CD14-positive monocyte (primary cell): ENCODE measurements around the gene MPP1. TPM values are rescaled to one million over a fixed set of nuclear protein-coding genes. Genes with fewer than 3 reads are reported as not detected.

Source experiments
- DNase-seq, 3 donors: peaks; one replicate each; pipeline ENCODE4 v3.0.0-alpha.2; 2011 to 2022
- H2AFZ ChIP-seq: 2 replicates; pipeline ENCODE4 v1.6.0; 2012; ENCODE audit warnings: mild to moderate bottlenecking, low read depth, low read length, inconsistent platforms; ENCODE audit not compliant: insufficient read depth, poor library complexity, severe bottlenecking
- H3K27ac ChIP-seq, 2 donors: 1 replicate in 1 of 2; 2 replicates in 1 of 2; pipeline ENCODE4 v1.5.1; 2012 to 2013; ENCODE audit warnings: low read length in 2 of 2, control low read depth in 1 of 2, inconsistent platforms in 1 of 2, low read depth in 1 of 2, mild to moderate bottlenecking in 1 of 2
- H3K27me3 ChIP-seq, 2 donors: one replicate each; pipeline versions ENCODE4 v1.6.0 to v1.6.1; 2011 to 2013; ENCODE audit warnings: low read length in 2 of 2; ENCODE audit not compliant: control insufficient read depth in 2 of 2, insufficient read depth in 2 of 2
- H3K36me3 ChIP-seq, 2 donors: replicated peaks in 1 of 2; 1 replicate in 1 of 2; 2 replicates in 1 of 2; pipeline versions ENCODE4 v1.5.1 to v1.6.1; 2012 to 2013; ENCODE audit warnings: low read length in 2 of 2, control low read depth in 1 of 2, inconsistent platforms in 1 of 2, mild to moderate bottlenecking in 1 of 2; ENCODE audit not compliant: insufficient read depth in 2 of 2, control insufficient read depth in 1 of 2
- H3K4me1 ChIP-seq, 2 donors: 1 replicate in 1 of 2; 2 replicates in 1 of 2; pipeline versions ENCODE4 v1.5.1 to v1.6.1; 2012 to 2013; ENCODE audit warnings: low read length in 2 of 2, control low read depth in 1 of 2, inconsistent platforms in 1 of 2, mild to moderate bottlenecking in 1 of 2, moderate library complexity in 1 of 2; ENCODE audit not compliant: insufficient read depth in 2 of 2, control insufficient read depth in 1 of 2
- H3K4me2 ChIP-seq: replicated peaks from 2 replicates; pipeline ENCODE3; 2012; ENCODE audit warnings: low read length, moderate library complexity, mild to moderate bottlenecking; ENCODE audit not compliant: poor library complexity, severe bottlenecking; ENCODE audit errors: extremely low read depth
- H3K4me3 ChIP-seq, 3 experiments: fragments of 200-600 bp in 1 of 3; sonication (generic) in 1 of 3; replicated peaks in 1 of 3; 1 replicate in 2 of 3; 2 replicates in 1 of 3; pipeline ENCODE4 v1.5.1; 2011 to 2013; ENCODE audit warnings: low read length in 3 of 3, mild to moderate bottlenecking in 3 of 3, control low read depth in 2 of 3, low read depth in 2 of 3, inconsistent platforms in 1 of 3, moderate library complexity in 1 of 3
- H3K79me2 ChIP-seq: 2 replicates; pipeline ENCODE4 v1.6.0; 2012; ENCODE audit warnings: mild to moderate bottlenecking, control low read depth, inconsistent platforms, low read length, moderate library complexity; ENCODE audit not compliant: insufficient read depth
- H3K9ac ChIP-seq: 2 replicates; pipeline ENCODE4 v1.6.0; 2017; ENCODE audit warnings: low read length, mild to moderate bottlenecking; ENCODE audit not compliant: insufficient read depth, poor library complexity, severe bottlenecking
- H3K9me3 ChIP-seq, 2 donors: replicated peaks in 1 of 2; 1 replicate in 1 of 2; 2 replicates in 1 of 2; pipeline versions ENCODE4 v1.5.1 to v1.6.1; 2012 to 2013; ENCODE audit warnings: low read length in 2 of 2, control low read depth in 1 of 2; ENCODE audit not compliant: control insufficient read depth in 1 of 2, insufficient read depth in 1 of 2
- H4K20me1 ChIP-seq: 2 replicates; pipeline ENCODE4 v1.6.0; 2012; ENCODE audit warnings: mild to moderate bottlenecking, low read length, control low read depth, moderate library complexity; ENCODE audit not compliant: insufficient read depth
- H3K27ac Mint-ChIP-seq, 7 donors: one replicate each; pipeline ENCODE4 v1.8.0; 2020; ENCODE audit warnings: mild to moderate bottlenecking in 7 of 7, mixed read lengths in 7 of 7, moderate library complexity in 6 of 7, inconsistent platforms in 2 of 7
- H3K27me3 Mint-ChIP-seq, 3 donors: one replicate each; pipeline ENCODE4 v1.8.0; 2021 to 2022; ENCODE audit warnings: low read depth in 3 of 3, mild to moderate bottlenecking in 3 of 3, mixed read lengths in 3 of 3, moderate library complexity in 3 of 3, inconsistent platforms in 1 of 3
- H3K36me3 Mint-ChIP-seq, 2 donors: one replicate each; pipeline ENCODE4 v1.8.0; 2020; ENCODE audit warnings: mixed read lengths in 2 of 2, inconsistent platforms in 1 of 2, mild to moderate bottlenecking in 1 of 2
- H3K4me1 Mint-ChIP-seq: one replicate; pipeline ENCODE4 v1.8.0; 2020; ENCODE audit warnings: mild to moderate bottlenecking, mixed read lengths
- H3K4me3 Mint-ChIP-seq, 2 donors: one replicate each; pipeline ENCODE4 v1.8.0; 2020; ENCODE audit warnings: mild to moderate bottlenecking in 2 of 2, mixed read lengths in 2 of 2, moderate library complexity in 1 of 2
- H3K9me3 Mint-ChIP-seq, 7 donors: one replicate each; pipeline ENCODE4 v1.8.0; 2020 to 2022; ENCODE audit warnings: mixed read lengths in 7 of 7, mild to moderate bottlenecking in 6 of 7, moderate library complexity in 6 of 7, inconsistent platforms in 2 of 7
- WGBS: methylation state at CpG from one replicate; pipeline ENCODE4 v1.1.5; 2013; ENCODE audit warnings: missing lambda C conversion rate; ENCODE audit not compliant: insufficient coverage; 5-methylcytosine and 5-hydroxymethylcytosine counted together
- intact Hi-C, 2 donors: fragments of 100-400 bp; cut with micrococcal nuclease; formaldehyde crosslinking; loops; one replicate each; pipeline versions ENCODE4 v1.15.0 to v1.15.1; 2023
- polyA plus RNA-seq, 3 donors: library from polyadenylated mRNA; depleted of rRNA in 1 of 3; unstranded in 2 of 3; stranded (reverse) in 1 of 3; fragments of 300-500 nt in 2 of 3; fragments of >200 nt in 1 of 3; fragmentation: Illumina TruSeq in 2 of 3; gene quantifications; 1 replicate in 2 of 3; 2 replicates in 1 of 3; pipeline ENCODE4 v1.2.3, GENCODE V29; 2012 to 2021
- TF ChIP-seq, protein P1 (sequence below): fragments of 200-600 bp; IDR thresholded peaks from one replicate; pipeline ENCODE4 v1.8.0; 2022; ENCODE audit warnings: antibody characterized with exemption, mild to moderate bottlenecking

MPP1 gene
- polyA plus RNA-seq, 3 donors, result 120 to 139 (median 135) TPM

DNA sequence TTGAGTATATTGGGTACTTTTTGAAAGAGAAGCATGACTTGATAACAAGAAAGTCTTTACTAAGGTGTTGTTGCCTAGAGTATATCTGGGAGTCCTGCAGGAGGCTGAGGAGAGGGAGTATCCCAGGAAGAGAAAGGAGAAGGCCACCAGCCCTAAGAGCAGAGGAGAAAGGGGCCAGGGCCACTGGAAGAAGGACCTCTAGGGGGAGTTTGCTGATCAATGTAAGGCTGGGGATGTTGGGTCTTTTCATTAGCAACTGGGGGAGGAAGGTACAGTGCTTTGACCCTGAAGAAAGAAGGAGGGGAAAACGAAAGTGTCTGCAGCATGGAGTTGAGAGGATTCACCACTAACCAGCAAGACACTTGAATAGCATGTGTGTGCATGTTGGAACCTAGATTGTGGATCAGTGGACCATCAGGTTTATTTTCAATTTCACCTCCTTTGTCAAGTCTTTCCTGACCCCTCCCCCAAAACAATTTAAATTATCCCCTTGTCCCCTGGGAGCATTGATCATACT, 24.7 kb upstream of the MPP1 start:
- H3K36me3 Mint-ChIP-seq, result no peaks in the 10 kb centered on the region
- no peaks in the 10 kb centered on the region for H3K9me3 ChIP-seq
- intact Hi-C loops, result loop anchor here (10.0 kb wide), 2 partner anchors 45 to 55 kb away; no protein-coding TSS in a partner anchor
- peaks cover 0 to 2% (median 0%) of the 10 kb centered on the region in 7 donors for H3K9me3 Mint-ChIP-seq
- WGBS, result no CpG with 5 or more reads among the region's 1 CpG
- TF ChIP-seq, protein P1, sequence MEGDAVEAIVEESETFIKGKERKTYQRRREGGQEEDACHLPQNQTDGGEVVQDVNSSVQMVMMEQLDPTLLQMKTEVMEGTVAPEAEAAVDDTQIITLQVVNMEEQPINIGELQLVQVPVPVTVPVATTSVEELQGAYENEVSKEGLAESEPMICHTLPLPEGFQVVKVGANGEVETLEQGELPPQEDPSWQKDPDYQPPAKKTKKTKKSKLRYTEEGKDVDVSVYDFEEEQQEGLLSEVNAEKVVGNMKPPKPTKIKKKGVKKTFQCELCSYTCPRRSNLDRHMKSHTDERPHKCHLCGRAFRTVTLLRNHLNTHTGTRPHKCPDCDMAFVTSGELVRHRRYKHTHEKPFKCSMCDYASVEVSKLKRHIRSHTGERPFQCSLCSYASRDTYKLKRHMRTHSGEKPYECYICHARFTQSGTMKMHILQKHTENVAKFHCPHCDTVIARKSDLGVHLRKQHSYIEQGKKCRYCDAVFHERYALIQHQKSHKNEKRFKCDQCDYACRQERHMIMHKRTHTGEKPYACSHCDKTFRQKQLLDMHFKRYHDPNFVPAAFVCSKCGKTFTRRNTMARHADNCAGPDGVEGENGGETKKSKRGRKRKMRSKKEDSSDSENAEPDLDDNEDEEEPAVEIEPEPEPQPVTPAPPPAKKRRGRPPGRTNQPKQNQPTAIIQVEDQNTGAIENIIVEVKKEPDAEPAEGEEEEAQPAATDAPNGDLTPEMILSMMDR, result no peak
- peaks cover 20% of the 10 kb centered on the region for H3K4me1 Mint-ChIP-seq
- no peak overlapping the region for H3K9ac ChIP-seq
- no peak overlapping the region for H2AFZ ChIP-seq
- H3K4me3 Mint-ChIP-seq, result no peak overlapping the region
- no peaks in the 10 kb centered on the region for H3K36me3 ChIP-seq
- H3K79me2 ChIP-seq, result no peaks in the 10 kb centered on the region
- no peak overlapping the region for H3K4me3 ChIP-seq
- no peak overlapping the region for H3K4me2 ChIP-seq
- H4K20me1 ChIP-seq, result no peaks in the 10 kb centered on the region
- H3K4me1 ChIP-seq, result peaks cover 13 to 14% of the 10 kb centered on the region in 2 donors
- H3K27ac Mint-ChIP-seq, result peak overlapping the region in 1 of 7 donors; percentile 18
- no peaks in the 10 kb centered on the region for H3K27me3 ChIP-seq
- no peak overlapping the region for H3K27ac ChIP-seq
- peaks cover 0 to 3% (median 0%) of the 10 kb centered on the region in 3 donors for H3K27me3 Mint-ChIP-seq
- DNase-seq, result no peak

DNA sequence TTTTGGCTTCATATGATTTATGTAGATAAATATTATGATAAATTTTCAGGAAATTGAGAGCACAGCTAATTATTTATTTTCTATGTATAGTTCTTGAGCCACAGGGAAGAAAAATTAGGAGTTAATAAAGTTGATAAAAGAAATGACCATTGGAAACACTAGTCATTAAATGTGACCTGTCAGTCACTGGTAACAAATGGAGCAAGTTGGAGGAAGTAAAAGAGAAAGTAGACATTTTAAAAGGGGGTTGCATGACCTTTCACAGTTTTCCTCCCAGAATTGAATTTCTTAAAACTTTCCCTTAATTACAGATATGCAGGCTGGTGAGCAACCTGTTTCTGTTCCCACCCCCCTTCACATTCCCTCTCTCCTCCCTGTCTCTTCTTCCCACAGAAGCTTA, 23.8 kb upstream of the MPP1 start:
- peaks cover 20% of the 10 kb centered on the region for H3K4me1 Mint-ChIP-seq
- no peaks in the 10 kb centered on the region for H3K9me3 ChIP-seq
- no peak overlapping the region for H3K4me2 ChIP-seq
- intact Hi-C loops, result no loop called here
- no peak for DNase-seq
- H3K27me3 Mint-ChIP-seq, result peaks cover 0 to 3% (median 0%) of the 10 kb centered on the region in 3 donors
- no peak overlapping the region for H3K4me3 Mint-ChIP-seq
- peaks cover 13 to 14% of the 10 kb centered on the region in 2 donors for H3K4me1 ChIP-seq
- H3K27ac ChIP-seq, result no peak overlapping the region
- peak overlapping the region in 3 of 7 donors; percentile 18 to 82 (median 50) for H3K27ac Mint-ChIP-seq
- TF ChIP-seq, protein P1, result no peak
- peak overlapping the region; percentile 21 for H2AFZ ChIP-seq
- H3K4me3 ChIP-seq, result no peak overlapping the region
- H4K20me1 ChIP-seq, result no peaks in the 10 kb centered on the region
- H3K79me2 ChIP-seq, result no peaks in the 10 kb centered on the region
- H3K36me3 Mint-ChIP-seq, result no peaks in the 10 kb centered on the region
- H3K36me3 ChIP-seq, result no peaks in the 10 kb centered on the region
- H3K27me3 ChIP-seq, result no peaks in the 10 kb centered on the region
- H3K9ac ChIP-seq, result no peak overlapping the region
- peaks cover 0 to 2% (median 0%) of the 10 kb centered on the region in 7 donors for H3K9me3 Mint-ChIP-seq
